Measurements from ENCODE around the gene POLR3K.

The POLR3K gene

DNA sequence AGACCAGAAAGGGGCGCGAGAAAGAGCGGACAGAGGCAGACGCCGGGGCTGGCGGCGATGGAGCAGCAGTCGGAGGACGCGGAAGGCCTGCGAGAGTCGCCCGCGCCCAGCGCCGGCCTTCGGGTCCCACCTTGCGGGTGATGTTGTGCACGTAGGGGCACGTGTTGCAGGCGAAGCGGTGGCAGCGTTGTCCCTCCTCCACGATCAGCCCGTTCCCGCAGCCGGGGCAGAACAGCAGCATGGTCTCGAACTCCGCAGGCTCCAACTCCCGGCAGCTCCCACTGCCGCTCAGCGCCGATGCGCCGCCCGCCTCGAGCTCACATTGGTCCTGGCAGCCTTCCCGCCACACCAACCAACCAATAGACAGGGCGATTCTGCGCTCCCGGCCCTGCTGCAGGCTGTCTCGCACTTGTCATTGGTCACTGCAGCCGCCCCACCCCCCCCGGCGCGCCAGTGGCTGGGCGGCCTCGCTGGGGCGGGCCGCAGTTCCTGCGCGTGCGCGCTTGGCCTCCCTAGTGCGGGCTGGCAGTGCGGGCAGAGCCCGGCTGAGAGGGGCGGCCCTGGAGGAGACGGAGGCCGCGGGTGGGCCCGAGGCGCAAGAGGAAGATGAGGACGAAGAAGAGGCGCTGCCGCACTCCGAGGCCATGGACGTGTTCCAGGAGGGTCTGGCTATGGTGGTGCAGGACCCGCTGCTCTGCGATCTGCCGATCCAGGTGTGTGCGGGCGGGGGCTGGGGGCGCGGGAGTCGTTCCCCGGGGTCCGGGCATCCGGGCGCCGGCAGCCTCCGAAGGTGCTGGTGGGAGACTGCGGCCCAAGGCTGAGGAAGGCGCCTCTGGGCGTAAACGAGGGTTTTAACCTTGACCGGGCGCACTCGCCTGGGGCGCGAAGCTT lies at the start of gene POLR3K, which contains the start of gene SNRNP25:
TSS of gene POLR3K (minus strand) at position 263 of the 891 bp plus-strand sequence. CDS start at position 241, 22 bp downstream.
TSS of gene SNRNP25 (plus strand) at position 483 of the 891 bp plus-strand sequence. CDS start at position 672, 189 bp downstream.
- peak; percentile 96 to 97 for DNase-seq (ENCODE audit: low read depth in 2 of 2)

DNA sequence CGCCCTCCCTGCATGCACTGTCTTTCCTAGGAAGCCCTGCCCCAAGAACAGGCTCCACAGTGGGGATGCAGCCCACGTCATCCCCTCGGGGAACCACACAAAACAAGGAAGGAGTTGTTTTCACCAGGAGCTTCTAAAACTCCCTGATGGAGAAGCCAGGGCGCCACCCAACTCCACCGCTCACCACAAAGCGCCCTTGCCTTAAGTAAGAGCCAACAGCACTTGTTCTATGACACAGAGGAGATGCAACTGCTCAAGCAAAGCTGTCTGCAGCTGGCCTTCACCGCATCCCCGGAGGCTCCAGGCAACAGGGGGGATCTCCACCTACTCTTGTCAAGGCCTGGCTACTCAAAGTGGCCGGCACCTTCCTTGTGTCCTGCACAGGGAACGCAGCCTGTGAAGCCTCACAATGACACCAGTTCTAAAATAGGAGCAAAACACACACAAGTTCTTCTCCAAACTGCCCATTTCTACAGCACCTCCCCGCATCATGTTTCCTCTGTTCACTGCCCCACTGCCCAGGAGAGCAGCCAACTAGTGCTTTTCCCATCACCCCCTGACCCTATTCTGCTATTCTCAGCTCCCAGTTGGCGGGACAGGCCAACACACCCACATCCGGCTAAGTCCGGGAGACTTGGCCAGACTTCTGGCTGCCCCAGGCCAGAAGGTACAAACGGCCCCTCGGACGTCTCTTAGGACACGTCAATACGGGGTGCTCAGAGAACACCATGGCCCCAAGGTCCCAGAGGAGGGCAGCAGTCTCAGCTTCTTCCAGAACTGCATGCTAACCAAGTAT lies 48.9 kb upstream of the POLR3K start:
- no peak for DNase-seq (ENCODE audit: low read depth in 2 of 2)

DNA sequence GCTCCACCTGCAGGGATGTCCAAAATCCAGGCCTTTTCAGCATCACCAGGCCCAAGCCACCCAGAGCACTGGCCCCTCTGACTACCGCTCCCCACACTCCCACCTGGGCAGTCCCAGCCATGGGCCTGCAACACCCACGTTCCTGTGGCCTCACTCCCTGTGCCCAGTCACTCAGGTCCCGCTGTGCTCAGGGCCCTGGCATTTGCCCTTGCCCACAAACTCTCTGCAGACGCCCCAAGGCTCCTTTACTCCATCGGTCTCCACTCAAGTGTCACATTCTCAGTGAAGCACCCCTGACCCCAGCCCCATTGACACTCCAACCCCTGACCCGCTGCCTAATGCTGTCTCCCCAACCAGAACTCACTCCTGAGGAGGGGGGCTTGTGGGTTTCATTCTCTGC lies 48.2 kb upstream of the POLR3K start:
- no peak for DNase-seq (ENCODE audit: low read depth in 2 of 2)

DNA sequence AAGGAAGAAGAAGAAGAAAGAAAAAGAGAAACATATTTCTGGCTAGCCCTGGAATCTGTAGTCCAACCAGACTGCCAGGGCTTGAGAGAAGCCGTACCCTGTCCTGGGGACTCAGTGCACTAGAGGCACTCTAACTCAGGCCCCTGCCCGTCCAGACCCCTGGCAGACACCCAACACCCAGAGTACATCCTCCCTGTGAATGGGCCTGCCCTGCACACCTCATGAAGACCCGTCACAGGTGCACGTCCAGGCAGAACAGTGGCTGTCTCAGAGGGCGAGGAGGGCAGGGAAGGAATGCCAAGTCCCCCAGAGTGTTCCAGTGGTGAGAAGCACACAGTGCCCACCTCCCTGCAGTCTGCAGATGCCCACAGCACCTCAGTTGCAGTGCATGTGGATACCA lies 47.6 kb upstream of the POLR3K start:
- no peak for DNase-seq (ENCODE audit: low read depth in 2 of 2)

DNA sequence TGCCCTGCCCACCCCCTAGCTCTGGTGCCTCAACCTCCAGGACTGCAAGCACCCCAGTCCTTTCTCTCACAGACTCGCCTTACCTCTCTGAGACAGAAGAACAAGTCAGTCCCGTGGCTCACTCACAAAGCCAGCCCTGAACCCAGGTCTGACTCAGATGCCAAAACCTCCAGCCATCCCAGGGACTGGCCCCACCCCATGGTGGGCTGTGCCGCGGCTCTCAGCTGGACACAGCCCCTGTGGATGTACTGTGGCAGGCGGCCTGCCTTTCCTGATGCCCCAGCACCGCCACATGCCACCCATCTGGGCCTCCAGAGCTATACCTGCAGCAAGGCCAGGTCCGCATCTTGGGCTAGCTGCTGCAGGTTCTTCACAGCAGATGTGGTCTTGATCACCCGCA lies 44.4 kb upstream of the POLR3K start:
- no peak for DNase-seq (ENCODE audit: low read depth in 2 of 2)

DNA sequence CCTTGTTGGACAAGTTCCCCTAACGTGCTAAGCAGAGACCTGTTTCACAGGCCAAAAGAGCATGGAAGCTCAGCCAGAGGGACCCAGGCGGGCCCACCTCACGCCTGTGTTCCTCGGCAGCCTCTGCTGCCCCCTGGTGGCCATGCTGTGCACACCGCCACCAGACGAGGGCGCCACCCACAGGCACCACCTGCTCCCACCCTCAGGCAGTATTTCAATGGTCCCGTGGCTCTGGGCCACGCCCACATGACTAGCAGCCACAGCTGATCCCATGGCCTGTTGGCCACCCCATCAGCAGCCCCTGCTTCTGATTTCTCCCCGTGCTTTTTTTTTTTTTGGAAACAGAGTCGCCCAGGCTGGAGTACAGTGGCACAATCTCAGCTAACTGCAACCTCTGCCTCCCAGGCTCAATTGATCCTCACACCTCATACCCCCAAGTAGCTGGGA lies 43.5 kb upstream of the POLR3K start:
- peak; percentile 83 to 84 for DNase-seq (ENCODE audit: low read depth in 2 of 2)

DNA sequence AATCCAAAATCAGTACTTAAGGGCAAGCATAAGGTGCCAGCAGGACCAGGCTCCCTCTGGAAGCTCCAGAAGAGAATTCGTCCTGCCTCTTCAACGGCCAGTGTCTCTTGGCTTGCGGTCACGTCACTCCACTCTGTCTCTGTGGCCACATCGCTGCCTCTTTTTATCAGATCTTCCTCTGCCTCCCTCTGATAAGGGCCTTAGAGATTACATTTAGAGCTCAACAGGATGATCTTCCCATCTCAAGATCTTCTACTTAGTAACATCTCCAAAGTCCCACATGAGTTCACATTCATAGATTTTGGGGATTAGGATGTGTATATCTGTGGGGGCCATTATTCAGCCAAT lies 41.5 kb upstream of the POLR3K start:
- DNase-seq (ENCODE audit: low read depth in 2 of 2) = no peak

DNA sequence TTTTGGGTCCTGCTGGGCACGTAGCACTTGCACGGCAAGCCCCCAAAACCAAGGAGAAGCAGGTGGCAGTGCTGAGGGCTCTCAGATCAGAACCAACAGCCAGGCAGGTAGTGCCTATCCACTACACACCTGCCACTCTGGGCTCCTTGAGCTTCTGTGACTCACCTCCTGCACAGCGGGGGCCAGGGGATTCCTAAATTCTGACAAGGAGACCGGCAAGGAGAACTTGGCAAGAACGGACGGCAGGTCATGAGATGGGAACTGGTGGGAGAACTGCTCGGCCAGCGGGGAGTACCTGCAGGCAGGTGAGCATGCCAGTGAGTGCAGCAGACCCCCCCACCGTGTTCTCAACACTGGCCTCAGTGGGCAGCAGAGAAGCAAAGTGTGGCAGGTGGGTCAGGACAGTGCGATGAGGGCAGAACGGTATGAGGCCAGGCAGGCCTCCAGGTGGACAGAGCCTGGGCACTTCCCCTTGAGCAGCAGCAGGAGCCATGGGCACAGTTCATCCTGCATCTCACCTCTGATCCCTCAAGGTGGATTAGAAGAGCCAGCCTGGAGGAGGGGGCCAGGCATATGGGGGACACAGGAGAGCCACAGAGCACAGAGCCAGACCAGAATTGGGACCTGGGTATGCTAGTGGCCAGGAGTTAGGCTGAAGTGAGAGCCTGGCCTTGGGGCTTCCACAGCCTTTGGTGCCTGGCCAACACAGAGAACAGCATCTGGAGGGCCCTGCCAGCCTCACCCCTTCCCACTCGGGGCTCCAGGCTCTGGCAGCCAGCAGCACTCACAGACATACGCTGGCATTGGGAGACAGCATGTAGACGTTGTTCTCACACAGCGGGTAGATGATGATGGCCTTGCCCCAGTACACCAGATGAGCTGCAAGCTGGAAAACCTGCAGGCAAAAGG lies 39.3 kb upstream of the POLR3K start:
- no peak for DNase-seq (ENCODE audit: low read depth in 2 of 2)

DNA sequence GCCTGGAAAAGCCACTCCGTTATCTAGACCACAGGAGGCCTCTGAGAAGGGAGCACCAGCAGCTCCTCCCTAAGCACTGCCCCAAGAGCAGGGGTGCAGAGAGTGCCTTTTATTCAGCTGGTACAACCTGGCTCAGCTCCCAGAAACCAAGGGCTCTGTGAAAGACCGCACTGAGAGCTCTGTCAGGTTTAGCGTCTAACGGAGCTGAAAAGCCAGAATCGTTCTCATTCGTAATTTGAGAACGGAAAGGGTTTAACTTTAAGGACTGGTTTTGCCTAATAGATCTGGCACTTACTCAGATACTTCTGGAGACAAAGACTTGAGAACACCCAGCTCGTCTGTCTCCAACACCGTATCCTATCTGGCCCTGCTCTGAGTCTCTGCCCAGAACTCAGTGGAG lies 38.1 kb upstream of the POLR3K start:
- no peak for DNase-seq (ENCODE audit: low read depth in 2 of 2)

DNA sequence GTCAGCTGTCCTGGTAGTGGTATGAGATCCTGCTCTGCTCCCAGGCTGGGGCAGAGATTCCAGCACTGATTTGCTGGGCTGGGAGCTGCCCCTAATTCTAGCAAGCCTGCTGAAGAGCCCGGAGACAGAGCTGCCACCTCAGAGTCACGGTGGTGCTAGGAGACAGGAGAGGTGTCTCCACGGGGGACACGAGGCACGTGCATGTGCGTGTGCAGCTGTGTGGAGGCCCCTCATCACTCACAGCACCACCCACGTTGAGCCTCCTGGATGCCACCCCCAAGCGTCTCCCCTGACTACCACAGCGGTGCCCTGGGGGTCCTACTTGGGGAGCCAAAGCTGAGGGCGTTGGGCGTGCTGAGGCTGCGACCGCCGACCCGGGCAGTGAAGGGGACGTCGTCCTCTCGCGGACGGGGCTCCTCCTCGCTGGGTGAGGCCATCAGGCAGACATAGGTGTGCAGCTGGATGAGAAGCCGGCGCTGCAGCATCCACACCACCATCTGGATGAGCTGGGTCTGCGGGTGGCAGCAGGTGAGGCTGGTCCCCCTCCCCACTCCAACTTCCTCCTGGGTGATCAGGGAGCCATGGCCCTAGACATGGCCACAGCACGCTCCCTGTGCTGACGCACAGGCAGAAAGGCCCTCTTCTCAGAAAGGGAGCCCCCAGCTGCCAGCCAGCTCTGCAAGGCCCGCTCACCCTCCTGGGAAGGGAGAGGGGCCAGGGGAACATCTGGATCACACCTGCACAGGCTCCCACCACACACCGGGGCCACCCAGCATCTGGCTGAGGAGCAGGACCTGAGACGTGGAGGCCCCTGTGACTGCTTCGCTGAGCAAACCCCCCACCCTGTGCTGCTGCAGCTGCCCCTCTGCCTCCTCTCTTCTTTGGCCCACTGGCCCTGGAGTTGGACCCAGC lies 36.2 kb upstream of the POLR3K start:
- DNase-seq (ENCODE audit: low read depth in 2 of 2) = no peak

DNA sequence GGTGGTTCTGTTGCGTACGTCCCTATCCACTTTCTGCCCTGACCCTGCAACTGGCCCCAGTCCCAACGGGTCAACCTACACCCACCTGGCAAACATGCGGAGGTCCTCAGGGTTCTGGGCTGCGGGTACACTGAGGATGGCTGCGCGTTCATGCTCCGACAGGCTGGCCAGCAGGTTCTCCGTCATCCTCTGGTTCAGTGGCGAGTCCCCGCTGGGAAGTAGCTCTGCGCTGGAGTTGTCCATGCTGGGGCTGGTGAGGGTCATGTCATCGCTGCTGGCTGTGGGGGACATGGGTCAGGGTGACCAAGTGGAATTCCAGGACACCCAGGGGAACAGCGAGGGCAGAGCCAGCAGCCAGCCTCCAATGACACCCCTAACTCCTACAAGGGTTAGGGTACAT lies 35.2 kb upstream of the POLR3K start:
- no peak for DNase-seq (ENCODE audit: low read depth in 2 of 2)

DNA sequence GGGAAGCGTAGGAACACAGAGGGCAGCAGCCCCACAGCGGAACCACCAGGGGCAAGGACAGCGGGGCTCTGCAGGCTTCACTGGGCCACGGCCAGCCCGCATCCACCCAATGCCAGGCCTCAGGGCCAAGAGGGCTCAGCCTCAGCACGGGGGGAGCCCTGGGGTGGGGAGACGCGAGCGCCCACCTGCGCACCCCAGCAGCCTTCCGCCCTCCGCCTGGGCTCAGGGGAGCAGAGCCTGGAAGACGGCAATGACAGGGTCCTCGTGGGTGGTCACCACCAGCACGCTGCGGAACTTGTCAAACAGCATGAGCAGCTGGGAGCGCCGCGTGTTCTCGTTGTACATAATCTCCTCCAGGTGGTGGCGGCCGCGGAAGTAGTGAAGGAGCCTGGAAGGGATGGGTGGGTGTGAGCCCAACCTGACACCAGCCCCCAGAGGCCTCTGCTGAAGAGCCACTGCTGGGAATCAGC lies 33.1 kb upstream of the POLR3K start:
- DNase-seq (ENCODE audit: low read depth in 2 of 2) = no peak

DNA sequence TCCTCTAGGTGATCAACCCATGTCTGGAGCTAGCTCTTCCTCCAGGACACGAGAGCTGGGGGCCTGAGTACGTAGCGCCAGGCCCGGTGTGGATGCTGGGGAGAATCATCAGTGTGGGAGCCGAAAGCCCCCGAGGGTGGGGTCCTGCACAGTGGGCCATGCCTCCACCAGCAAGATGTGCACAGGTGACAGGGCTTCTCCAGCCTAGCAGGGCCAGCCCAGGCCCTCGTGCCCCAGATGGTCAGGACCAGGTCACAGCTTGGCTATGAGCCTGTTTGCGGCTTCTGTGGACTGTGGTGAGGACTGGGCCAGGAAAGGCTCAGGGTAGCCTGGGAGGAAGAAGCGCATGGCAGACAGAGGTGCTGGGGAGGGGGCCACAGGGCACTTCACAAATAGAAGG lies 32.5 kb upstream of the POLR3K start:
- no peak for DNase-seq (ENCODE audit: low read depth in 2 of 2)

DNA sequence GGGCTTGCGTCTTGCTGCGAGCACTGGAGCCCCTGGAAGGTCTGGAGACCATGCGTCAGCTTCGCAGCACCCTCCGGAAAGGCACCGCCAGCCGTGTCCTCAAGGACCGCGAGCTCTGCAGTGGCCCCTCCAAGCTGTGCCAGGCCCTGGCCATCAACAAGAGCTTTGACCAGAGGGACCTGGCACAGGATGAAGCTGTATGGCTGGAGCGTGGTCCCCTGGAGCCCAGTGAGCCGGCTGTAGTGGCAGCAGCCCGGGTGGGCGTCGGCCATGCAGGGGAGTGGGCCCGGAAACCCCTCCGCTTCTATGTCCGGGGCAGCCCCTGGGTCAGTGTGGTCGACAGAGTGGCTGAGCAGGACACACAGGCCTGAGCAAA lies 32.0 kb upstream of the POLR3K start:
- no peak for DNase-seq (ENCODE audit: low read depth in 2 of 2)

DNA sequence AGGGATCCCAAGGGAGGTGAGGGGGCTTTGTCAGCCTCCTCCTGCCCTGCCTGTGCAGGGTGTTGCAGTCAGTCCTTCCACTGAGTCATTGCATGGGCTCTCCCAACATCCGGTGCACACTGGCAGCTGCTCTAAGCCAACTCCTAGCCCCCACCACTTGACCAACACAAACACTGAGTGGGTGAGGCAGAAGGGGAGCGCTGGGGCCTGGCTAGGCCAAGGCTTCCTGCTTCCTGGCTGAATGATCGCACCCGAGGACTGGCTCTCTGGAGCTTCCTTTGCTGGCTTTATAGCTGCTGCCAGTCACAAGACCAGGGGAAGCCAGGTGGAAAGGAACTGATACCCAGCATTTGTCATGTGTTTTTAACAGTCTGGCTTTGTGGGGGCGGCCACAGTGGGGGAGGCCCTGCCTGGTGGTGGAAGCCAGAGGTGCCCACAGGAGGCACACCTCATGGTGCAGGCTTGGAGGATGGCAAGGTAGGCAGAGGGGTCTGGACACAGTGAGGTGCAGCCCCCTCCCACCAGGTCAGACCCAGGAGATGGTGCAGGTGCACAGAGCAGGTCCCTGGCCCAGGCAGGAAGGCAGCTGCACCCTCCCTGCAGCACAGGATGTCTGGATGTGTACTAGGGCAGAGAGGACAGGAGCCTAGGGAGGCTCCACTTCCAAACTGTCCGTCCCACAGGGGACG lies 31.5 kb upstream of the POLR3K start:
- DNase-seq (ENCODE audit: low read depth in 2 of 2) = peak; percentile 51 to 53

DNA sequence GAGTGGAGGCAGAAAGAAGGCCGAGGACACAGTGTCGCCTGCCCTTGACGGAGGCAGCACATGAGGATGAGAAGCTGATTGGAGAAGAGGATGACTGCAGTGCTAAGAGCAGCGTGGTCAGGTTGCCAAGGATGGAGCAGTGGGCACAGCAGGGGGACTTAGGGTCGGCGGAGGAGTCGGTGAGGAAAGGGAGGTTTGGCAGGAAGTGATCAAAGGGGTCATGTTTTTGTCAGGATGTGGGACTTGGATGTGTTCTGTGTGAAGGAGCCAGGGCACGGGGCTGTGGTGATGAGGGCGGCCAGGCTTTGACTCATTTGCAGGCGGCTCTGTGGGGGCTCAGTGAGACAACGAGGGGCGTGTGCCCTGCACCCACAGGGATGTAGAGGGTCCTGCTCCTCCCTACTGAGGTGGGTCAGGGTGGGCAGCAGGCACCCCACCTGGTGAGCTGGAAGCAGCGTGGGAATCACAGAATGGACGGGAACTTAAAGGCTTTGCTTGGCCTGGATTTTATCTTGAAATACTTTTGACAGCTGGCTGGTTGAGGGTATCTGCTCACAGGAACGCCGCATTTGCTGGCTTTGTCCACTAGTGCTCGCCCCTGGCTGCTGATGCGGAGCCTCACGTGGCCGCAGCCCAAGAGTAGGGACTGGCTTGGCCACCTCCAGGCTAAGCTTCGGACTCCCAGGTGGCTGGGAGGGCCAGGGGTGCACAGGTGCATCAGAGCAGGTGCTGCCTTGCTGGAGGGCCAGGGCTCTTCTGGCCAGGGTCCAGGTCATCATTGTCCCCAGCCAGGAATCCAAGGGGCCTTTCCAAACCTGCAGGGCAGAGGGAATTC lies 30.6 kb upstream of the POLR3K start:
- DNase-seq (ENCODE audit: low read depth in 2 of 2) = no peak

DNA sequence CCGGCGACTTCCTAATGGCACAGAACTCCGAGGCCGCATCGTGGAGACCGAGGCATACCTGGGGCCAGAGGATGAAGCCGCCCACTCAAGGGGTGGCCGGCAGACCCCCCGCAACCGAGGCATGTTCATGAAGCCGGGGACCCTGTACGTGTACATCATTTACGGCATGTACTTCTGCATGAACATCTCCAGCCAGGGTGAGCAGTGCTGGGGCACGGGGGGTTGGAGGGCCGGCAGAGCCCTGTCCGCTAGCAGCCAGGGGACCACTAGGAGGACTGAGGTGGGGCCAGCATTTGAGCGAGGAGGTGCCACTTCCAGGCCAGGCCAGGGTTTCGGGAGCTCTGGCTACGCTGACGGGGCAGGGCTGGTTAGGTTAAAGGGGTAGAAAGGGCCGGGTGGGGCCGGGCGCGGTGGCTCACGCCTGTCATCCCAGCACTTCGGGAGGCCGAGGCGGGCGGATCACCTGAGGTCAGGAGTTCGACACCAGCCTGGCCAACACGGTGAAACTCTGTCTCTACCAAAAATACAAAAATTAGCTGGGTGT lies 29.7 kb upstream of the POLR3K start:
- DNase-seq (ENCODE audit: low read depth in 2 of 2) = no peak

DNA sequence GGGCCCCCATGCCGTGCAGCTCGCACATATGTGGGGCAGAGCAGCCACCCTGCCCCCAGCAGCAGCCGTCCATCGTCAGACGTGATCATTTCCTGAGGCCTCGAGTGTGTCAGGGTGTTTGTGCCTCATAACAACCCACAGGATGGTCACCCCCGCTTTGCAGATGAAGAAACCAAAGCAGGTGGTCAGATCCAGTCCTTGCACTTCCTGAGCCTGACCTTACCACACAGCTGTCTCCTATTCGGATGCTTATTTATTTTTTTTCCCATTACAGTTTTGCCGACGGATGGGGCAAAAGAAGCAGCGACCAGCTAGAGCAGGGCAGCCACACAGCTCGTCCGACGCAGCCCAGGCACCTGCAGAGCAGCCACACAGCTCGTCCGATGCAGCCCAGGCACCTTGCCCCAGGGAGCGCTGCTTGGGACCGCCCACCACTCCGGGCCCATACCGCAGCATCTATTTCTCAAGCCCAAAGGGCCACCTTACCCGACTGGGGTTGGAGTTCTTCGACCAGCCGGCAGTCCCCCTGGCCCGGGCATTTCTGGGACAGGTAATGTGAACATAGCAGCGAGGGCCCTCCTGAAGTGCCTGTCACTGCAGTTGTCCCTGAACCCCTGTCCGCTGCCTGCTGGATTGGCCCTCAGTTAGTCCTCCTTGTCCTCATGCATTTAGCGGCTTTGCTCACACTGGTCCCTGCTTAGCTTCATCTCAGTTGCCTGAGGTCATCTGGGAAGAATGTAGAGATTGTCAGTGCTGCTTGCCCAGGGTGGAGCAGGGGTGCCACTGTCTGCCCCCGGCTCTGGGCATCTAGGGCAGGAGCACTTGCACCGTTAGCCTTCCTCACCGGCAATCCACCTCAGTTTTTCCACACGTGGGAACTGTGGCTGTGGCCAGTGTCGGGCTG lies 26.0 kb upstream of the POLR3K start:
- no peak for DNase-seq (ENCODE audit: low read depth in 2 of 2)
